ENCODE results near the gene SLC35A1.

The SLC35A1 gene

GRCh38 chr6:87539554-87539953 lies 66.8 kb downstream of the SLC35A1 start:
- H3K36me3 ChIP-seq (ENCODE audit: insufficient read depth, low read length), result peaks cover 35% of the 10 kb centered on the region
- H3K9ac ChIP-seq (ENCODE audit: insufficient read length), result no peak overlapping the region
- DNase-seq (ENCODE audit: low read depth, low spot score), result no peak
- 0 out of 2 replicates have a peak, but pooled peaks cover 3% of the 10 kb centered on the region for H3K9me3 ChIP-seq (ENCODE audit: low read depth, low read length)
- TF ChIP-seq FOXP2 (optimal IDR thresholded peaks at IDR 0.05; ENCODE audit: control extremely low read depth, extremely low read length, insufficient read depth) (no peak), EZH2 (IDR thresholded peaks at IDR 0.05) (no peak), POLR2AphosphoS5 (IDR thresholded peaks at IDR 0.05; ENCODE audit: borderline replicate concordance, low read depth, low read length) (no peak)
- H3K4me3 ChIP-seq, result no peak overlapping the region
- H3K27ac ChIP-seq, result no peak overlapping the region

GRCh38 chr6:87540539-87540938 lies 67.8 kb downstream of the SLC35A1 start:
- no peak overlapping the region for H3K27ac ChIP-seq
- no peak overlapping the region for H3K9ac ChIP-seq (ENCODE audit: insufficient read length)
- H3K9me3 ChIP-seq (ENCODE audit: low read depth, low read length), result 0 out of 2 replicates have a peak, but pooled peaks cover 3% of the 10 kb centered on the region
- H3K4me3 ChIP-seq, result no peak overlapping the region
- TF ChIP-seq FOXP2 (optimal IDR thresholded peaks at IDR 0.05; ENCODE audit: control extremely low read depth, extremely low read length, insufficient read depth) (no peak), POLR2AphosphoS5 (IDR thresholded peaks at IDR 0.05; ENCODE audit: borderline replicate concordance, low read depth, low read length) (no peak), EZH2 (IDR thresholded peaks at IDR 0.05) (no peak)
- no peak for DNase-seq (ENCODE audit: low read depth, low spot score)
- peaks cover 45% of the 10 kb centered on the region for H3K36me3 ChIP-seq (ENCODE audit: insufficient read depth, low read length)

- Histone ChIP-seq H3K36me3 (ENCODE audit: insufficient read depth, low read length) (peaks cover 50% of the 10 kb centered on the region), H3K9me3 (ENCODE audit: low read depth, low read length) (0 out of 2 replicates have a peak, but pooled peaks cover 3% of the 10 kb centered on the region), H3K27ac (no peak overlapping the region), H3K4me3 (no peak overlapping the region), H3K9ac (ENCODE audit: insufficient read length) (no peak overlapping the region)
- DNase-seq (ENCODE audit: low read depth, low spot score), result no peak
- no peak for TF ChIP-seq FOXP2 (optimal IDR thresholded peaks at IDR 0.05; ENCODE audit: control extremely low read depth, extremely low read length, insufficient read depth)
- no peak for TF ChIP-seq EZH2 (IDR thresholded peaks at IDR 0.05)
- no peak for TF ChIP-seq POLR2AphosphoS5 (IDR thresholded peaks at IDR 0.05; ENCODE audit: borderline replicate concordance, low read depth, low read length)
Measured at GRCh38 chr6:87541041-87541440, 68.3 kb downstream of the SLC35A1 start.

GRCh38 chr6:87541744-87542143 lies 69.0 kb downstream of the SLC35A1 start:
- peaks cover 52% of the 10 kb centered on the region for H3K36me3 ChIP-seq (ENCODE audit: insufficient read depth, low read length)
- H3K9ac ChIP-seq (ENCODE audit: insufficient read length), result no peak overlapping the region
- no peak overlapping the region for H3K4me3 ChIP-seq
- H3K27ac ChIP-seq, result no peak overlapping the region
- DNase-seq (ENCODE audit: low read depth, low spot score), result no peak
- TF ChIP-seq EZH2 (IDR thresholded peaks at IDR 0.05) (no peak), FOXP2 (optimal IDR thresholded peaks at IDR 0.05; ENCODE audit: control extremely low read depth, extremely low read length, insufficient read depth) (no peak), POLR2AphosphoS5 (IDR thresholded peaks at IDR 0.05; ENCODE audit: borderline replicate concordance, low read depth, low read length) (no peak)
- 0 out of 2 replicates have a peak, but pooled peaks cover 3% of the 10 kb centered on the region for H3K9me3 ChIP-seq (ENCODE audit: low read depth, low read length)

GRCh38 chr6:87543696-87544473 lies 71.1 kb downstream of the SLC35A1 start:
- DNase-seq (ENCODE audit: low read depth, low spot score), result no peak
- H3K36me3 ChIP-seq (ENCODE audit: insufficient read depth, low read length), result peaks cover 52% of the 10 kb centered on the region
- TF ChIP-seq EZH2 (IDR thresholded peaks at IDR 0.05) (no peak), FOXP2 (optimal IDR thresholded peaks at IDR 0.05; ENCODE audit: control extremely low read depth, extremely low read length, insufficient read depth) (no peak), POLR2AphosphoS5 (IDR thresholded peaks at IDR 0.05; ENCODE audit: borderline replicate concordance, low read depth, low read length) (no peak)
- H3K9ac ChIP-seq (ENCODE audit: insufficient read length), result no peak overlapping the region
- peak overlapping the region; percentile 7; the same call in 1 of the 2 replicates for H3K27ac ChIP-seq
- H3K9me3 ChIP-seq (ENCODE audit: low read depth, low read length), result 0 out of 2 replicates have a peak, but pooled peaks cover 3% of the 10 kb centered on the region
- H3K4me3 ChIP-seq, result no peak overlapping the region

- TF ChIP-seq POLR2AphosphoS5 (IDR thresholded peaks at IDR 0.05; ENCODE audit: borderline replicate concordance, low read depth, low read length) (no peak), FOXP2 (optimal IDR thresholded peaks at IDR 0.05; ENCODE audit: control extremely low read depth, extremely low read length, insufficient read depth) (no peak), EZH2 (IDR thresholded peaks at IDR 0.05) (no peak)
- DNase-seq (ENCODE audit: low read depth, low spot score), result no peak
- Histone ChIP-seq H3K9me3 (ENCODE audit: low read depth, low read length) (0 out of 2 replicates have a peak, but pooled peaks cover 3% of the 10 kb centered on the region), H3K27ac (0 out of 2 replicates have a peak overlapping the region, but pooled peaks have one; percentile 7), H3K4me3 (no peak overlapping the region), H3K36me3 (ENCODE audit: insufficient read depth, low read length) (peaks cover 50% of the 10 kb centered on the region), H3K9ac (ENCODE audit: insufficient read length) (no peak overlapping the region)
Measured at GRCh38 chr6:87544474-87544735, 71.6 kb downstream of the SLC35A1 start.

- Histone ChIP-seq H3K4me3 (no peak overlapping the region), H3K9ac (ENCODE audit: insufficient read length) (no peak overlapping the region), H3K9me3 (ENCODE audit: low read depth, low read length) (no peaks in the 10 kb centered on the region), H3K27ac (no peak overlapping the region), H3K36me3 (ENCODE audit: insufficient read depth, low read length) (peaks cover 31% of the 10 kb centered on the region)
- DNase-seq (ENCODE audit: low read depth, low spot score), result no peak
- TF ChIP-seq FOXP2 (optimal IDR thresholded peaks at IDR 0.05; ENCODE audit: control extremely low read depth, extremely low read length, insufficient read depth) (no peak), EZH2 (IDR thresholded peaks at IDR 0.05) (no peak), POLR2AphosphoS5 (IDR thresholded peaks at IDR 0.05; ENCODE audit: borderline replicate concordance, low read depth, low read length) (no peak)
Measured at GRCh38 chr6:87551799-87552198, 79.0 kb downstream of the SLC35A1 start.

- H3K9me3 ChIP-seq (ENCODE audit: low read depth, low read length), result no peaks in the 10 kb centered on the region
- DNase-seq (ENCODE audit: low read depth, low spot score), result no peak
- H3K36me3 ChIP-seq (ENCODE audit: insufficient read depth, low read length), result peaks cover 31% of the 10 kb centered on the region
- H3K4me3 ChIP-seq, result no peak overlapping the region
- H3K9ac ChIP-seq (ENCODE audit: insufficient read length), result no peak overlapping the region
- no peak overlapping the region for H3K27ac ChIP-seq
- no peak for TF ChIP-seq POLR2AphosphoS5 (IDR thresholded peaks at IDR 0.05; ENCODE audit: borderline replicate concordance, low read depth, low read length)
- TF ChIP-seq EZH2 (IDR thresholded peaks at IDR 0.05), result no peak
- TF ChIP-seq FOXP2 (optimal IDR thresholded peaks at IDR 0.05; ENCODE audit: control extremely low read depth, extremely low read length, insufficient read depth), result no peak
Measured at GRCh38 chr6:87553159-87553765, 80.5 kb downstream of the SLC35A1 start.

All from SK-N-MC (cell line).